Transverse colon (tissue), 4 donors: ENCODE measurements around the gene TFAP2A. TPM values are rescaled to one million over a fixed set of nuclear protein-coding genes. Genes with fewer than 3 reads are reported as not detected.

Experiments used
- DNase-seq: peaks from one replicate; pipeline ENCODE4 v3.0.0-alpha.2; 2019
- H3K27ac ChIP-seq, 4 donors: fragments of 200-600 bp; sonication (generic); 2 replicates each; pipeline ENCODE4 v1.5.1; 2016 to 2018; ENCODE audit warnings: inconsistent platforms in 4 of 4
- H3K27me3 ChIP-seq: fragments of 200-600 bp; sonication (generic); 2 replicates; pipeline ENCODE4 v1.5.1; 2017; ENCODE audit warnings: inconsistent platforms
- H3K36me3 ChIP-seq, 4 donors: fragments of 200-600 bp; sonication (generic); 2 replicates each; pipeline ENCODE4 v1.5.1; 2017 to 2019; ENCODE audit warnings: inconsistent platforms in 4 of 4
- H3K4me1 ChIP-seq, 4 donors: fragments of 200-600 bp; sonication (generic); 2 replicates each; pipeline ENCODE4 v1.5.1; 2017 to 2020; ENCODE audit warnings: inconsistent platforms in 4 of 4
- H3K4me3 ChIP-seq, 4 donors: fragments of 200-600 bp; sonication (generic); 1 replicate in 1 of 4; 2 replicates in 3 of 4; pipeline versions ENCODE4 v1.5.1 to v1.6.1; 2017 to 2019; ENCODE audit warnings: inconsistent platforms in 4 of 4
- H3K9me3 ChIP-seq, 2 donors: fragments of 200-600 bp; sonication (generic); 2 replicates each; pipeline ENCODE4 v1.5.1; 2017 to 2019; ENCODE audit warnings: inconsistent platforms in 2 of 2
- CTCF ChIP-seq, 5 experiments: fragments of 200-600 bp in 3 of 5; fragments of 450-650 bp in 2 of 5; sonication (generic) in 3 of 5; IDR thresholded peaks; 1 replicate in 2 of 5; 2 replicates in 3 of 5; pipeline ENCODE4 v1.5.1; 2016 to 2017; ENCODE audit warnings: antibody characterized with exemption in 5 of 5, inconsistent platforms in 3 of 5, mild to moderate bottlenecking in 2 of 5, moderate library complexity in 1 of 5
- EP300 ChIP-seq: sonication (generic); formaldehyde crosslinking; IDR thresholded peaks from one replicate; pipeline ENCODE4 v1.6.1; 2017; ENCODE audit warnings: antibody characterized with exemption, low read depth
- POLR2A ChIP-seq: fragments of 450-650 bp; IDR thresholded peaks from one replicate; pipeline ENCODE4 v1.6.1; 2016; ENCODE audit warnings: antibody characterized with exemption, mild to moderate bottlenecking, moderate library complexity
- POLR2AphosphoS5 ChIP-seq, 3 donors: sonication (generic); formaldehyde crosslinking; IDR thresholded peaks; one replicate each; pipeline ENCODE4 v1.6.1; 2016; ENCODE audit warnings: antibody characterized with exemption in 3 of 3
- WGBS, 2 donors: methylation state at CpG; one replicate each; pipeline ENCODE4 v1.1.5; 2018; ENCODE audit warnings: low coverage in 1 of 2; 5-methylcytosine and 5-hydroxymethylcytosine counted together
- in situ Hi-C, 4 donors: fragments of 200-750 bp; cut with MboI; loops; one replicate each; pipeline versions ENCODE4 v1.15.0 to v1.15.1; 2017; ENCODE audit warnings: low sequenced_read_pairs in 3 of 4, low pct_ligation_motif_present in 1 of 4, low pct_unique_long_range_greater_than_20kb in 1 of 4
- intact Hi-C: fragments of 100-400 bp; cut with DNase I; formaldehyde crosslinking; loops from one replicate; pipeline ENCODE4 v1.15.1; 2023; ENCODE audit warnings: low total_unique reads
- small RNA-seq, 4 donors: library from RNA; depleted of rRNA; stranded (forward); fragments of <200 nt; gene quantifications; one replicate each; pipeline ENCODE3, GENCODE V24; 2016
- total RNA-seq, 4 donors: library from RNA; depleted of rRNA; stranded (reverse); fragments of >200 nt; gene quantifications; one replicate each; pipeline ENCODE4 v1.1.0, GENCODE V29; 2016

TFAP2A gene
- total RNA-seq, 4 donors from 2014 or later = not detected

GRCh38 chr6:10351791-10352190 lies 63.1 kb downstream of the TFAP2A start:
- DNase-seq = no peak
- TF ChIP-seq POLR2AphosphoS5 (IDR thresholded peaks at IDR 0.05) (no peak), CTCF (IDR thresholded peaks at IDR 0.05) (no peak), POLR2A (no peak), EP300 (no peak)
- no peaks in the 10 kb centered on the region for H3K36me3 ChIP-seq

GRCh38 chr6:10350720-10351119 lies 64.2 kb downstream of the TFAP2A start:
- H3K27ac ChIP-seq = no peak overlapping the region
- intact Hi-C loops = no loop called here
- no peak overlapping the region for H3K4me3 ChIP-seq
- WGBS, 2 donors = 68 to 80% methylated on average over 2 of the region's 2 CpGs
- no peaks in the 10 kb centered on the region for H3K27me3 ChIP-seq
- no peaks in the 10 kb centered on the region for H3K4me1 ChIP-seq
- H3K9me3 ChIP-seq = no peaks in the 10 kb centered on the region
- no peak for TF ChIP-seq POLR2A
- no peak for TF ChIP-seq EP300
- no peak for TF ChIP-seq CTCF (IDR thresholded peaks at IDR 0.05)
- no peak for TF ChIP-seq POLR2AphosphoS5 (IDR thresholded peaks at IDR 0.05)
- H3K36me3 ChIP-seq = no peaks in the 10 kb centered on the region
- in situ Hi-C loops = no loop called here
- no peak for DNase-seq

More at GRCh38 chr6:10351791-10352190, 63.1 kb downstream of the TFAP2A start:
- no peaks in the 10 kb centered on the region for H3K9me3 ChIP-seq
- in situ Hi-C loops (no loop called here), intact Hi-C loops (loop anchor here (1.0 kb wide), 1 partner anchor 28 kb away; no protein-coding TSS in a partner anchor)
- no peak overlapping the region for H3K27ac ChIP-seq
- H3K4me1 ChIP-seq = no peaks in the 10 kb centered on the region
- 84 to 89% methylated on average over 4 to 12 of the region's 12 CpGs for WGBS, 2 donors
- H3K4me3 ChIP-seq = no peak overlapping the region
- no peaks in the 10 kb centered on the region for H3K27me3 ChIP-seq

GRCh38 chr6:10347561-10348327 lies 67.1 kb downstream of the TFAP2A start:
- Histone ChIP-seq H3K4me1 (peaks cover 0 to 5% (median 0%) of the 10 kb centered on the region in 4 donors), H3K4me3 (no peak overlapping the region), H3K27me3 (no peaks in the 10 kb centered on the region), H3K9me3 (no peaks in the 10 kb centered on the region), H3K27ac (no peak overlapping the region), H3K36me3 (no peaks in the 10 kb centered on the region)
- TF ChIP-seq POLR2AphosphoS5 (IDR thresholded peaks at IDR 0.05) (no peak), POLR2A (no peak), EP300 (no peak), CTCF (IDR thresholded peaks at IDR 0.05) (no peak)
- intact Hi-C loops (no loop called here), in situ Hi-C loops (no loop called here)
- 81 to 85% methylated on average over 6 to 11 of the region's 11 CpGs for WGBS, 2 donors
- DNase-seq = no peak

Small RNA genes lying within 50 kb of the gene (small RNA-seq; reads per million reads assigned to genes)
- 0 to 0.14 (median 0) reads per million in 4 donors for gene MIR5689

Other genes starting within 250 kb of the TFAP2A start
- 10 to 100 TPM; 18.7 to 53.4 (median 31.3) TPM for gene GCNT2, start 106.3 kb upstream of the TFAP2A start, total RNA-seq